Type B pancreatic cell (in vitro differentiated cells): Measurements from ENCODE around the gene ZNF800. TPM values are rescaled to one million over a fixed set of nuclear protein-coding genes. Genes with fewer than 3 reads are reported as not detected.

Experiments used
- DNase-seq: peaks from one replicate; pipeline ENCODE4 v3.0.0; 2021; ENCODE audit warnings: mixed read lengths; ENCODE audit not compliant: unreplicated experiment; ENCODE audit errors: extremely low spot score
- H3K27ac Mint-ChIP-seq: 2 replicates; pipeline ENCODE4 v1.8.0; 2021; ENCODE audit warnings: mild to moderate bottlenecking, mixed read lengths
- H3K27me3 Mint-ChIP-seq: 2 replicates; pipeline ENCODE4 v1.8.0; 2021; ENCODE audit warnings: mixed read lengths
- H3K36me3 Mint-ChIP-seq: 2 replicates; pipeline ENCODE4 v1.8.0; 2021; ENCODE audit warnings: mixed read lengths
- H3K4me1 Mint-ChIP-seq: one replicate; pipeline ENCODE4 v1.8.0; 2021; ENCODE audit warnings: mixed read lengths; ENCODE audit not compliant: unreplicated experiment
- H3K4me3 Mint-ChIP-seq: 2 replicates; pipeline ENCODE4 v1.8.0; 2021; ENCODE audit warnings: mild to moderate bottlenecking, mixed read lengths
- H3K9me3 Mint-ChIP-seq: 2 replicates; pipeline ENCODE4 v1.8.0; 2021; ENCODE audit warnings: mixed read lengths
- CTCF ChIP-seq: fragments of 200-600 bp; sonication (generic); conservative IDR thresholded peaks from 2 replicates; pipeline ENCODE4 v1.5.0; 2021; ENCODE audit warnings: antibody characterized with exemption, mild to moderate bottlenecking
- total RNA-seq: library from RNA; stranded (reverse); gene quantifications from 2 replicates; pipeline ENCODE4 v1.2.1, GENCODE V29; 2021; ENCODE audit warnings: low replicate concordance

Gene ZNF800
- total RNA-seq, 1 donor from 2014 or later = 26.2 TPM

DNA sequence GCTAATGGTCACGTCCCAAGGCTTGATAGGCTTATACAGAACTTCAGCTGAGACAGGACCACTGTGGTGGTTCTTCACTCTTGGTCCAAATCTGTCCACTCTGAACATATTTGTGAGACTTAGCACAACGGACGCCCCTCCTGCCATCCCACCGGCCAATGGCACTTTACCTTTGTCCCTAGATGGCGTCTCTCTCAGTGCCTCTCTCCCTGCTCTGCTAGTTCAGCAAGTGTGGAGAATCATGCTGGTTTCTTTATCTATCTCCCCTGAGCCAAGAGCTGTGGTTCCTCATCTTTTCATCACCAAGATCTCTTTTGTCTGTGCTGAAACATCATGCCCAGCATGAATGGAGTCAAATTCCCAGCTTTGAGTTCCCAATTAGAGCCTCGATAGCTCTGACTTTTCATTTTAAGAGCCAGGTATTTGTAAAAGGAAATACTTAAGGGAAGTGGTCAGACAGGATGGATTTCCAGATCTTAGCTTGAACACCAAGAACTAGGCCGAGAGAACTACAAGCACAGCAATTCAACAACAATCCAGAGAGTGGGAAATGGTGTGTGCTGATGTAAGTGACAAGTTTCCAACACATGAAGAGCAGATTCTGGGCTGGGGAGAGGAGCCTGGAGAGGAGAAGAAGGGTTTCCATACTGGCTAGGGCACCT, 69.5 kb downstream of the ZNF800 start:
- Mint-ChIP-seq H3K9me3 (no peaks in the 10 kb centered on the region), H3K36me3 (no peaks in the 10 kb centered on the region), H3K27me3 (peaks cover 31% of the 10 kb centered on the region), H3K4me3 (no peak overlapping the region), H3K4me1 (no peaks in the 10 kb centered on the region), H3K27ac (no peak overlapping the region)
- no peak for TF ChIP-seq CTCF
- no peak for DNase-seq

DNA sequence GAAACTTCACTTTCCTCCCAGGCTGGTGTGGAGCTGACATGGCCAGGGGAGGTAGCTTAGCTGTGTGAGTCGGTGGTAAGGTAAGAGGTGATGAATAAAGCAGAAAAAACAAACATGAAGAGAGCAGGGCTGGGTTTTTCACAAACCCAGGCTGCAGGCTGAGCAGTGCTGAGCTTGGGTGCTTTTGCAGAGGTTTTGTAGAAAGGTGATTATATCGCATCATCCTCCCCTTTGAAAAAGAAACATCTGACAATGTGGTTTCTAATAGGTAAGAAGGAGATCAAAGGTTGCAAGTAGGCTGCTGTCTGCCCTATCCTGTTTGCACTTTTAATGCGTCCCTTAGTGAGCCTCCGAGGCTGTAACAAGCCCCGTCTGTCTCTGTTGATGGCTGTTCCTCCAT, 70.2 kb downstream of the ZNF800 start:
- DNase-seq = no peak
- Mint-ChIP-seq H3K4me3 (no peak overlapping the region), H3K27ac (no peak overlapping the region), H3K9me3 (no peaks in the 10 kb centered on the region), H3K27me3 (peaks cover 31% of the 10 kb centered on the region), H3K4me1 (no peaks in the 10 kb centered on the region), H3K36me3 (no peaks in the 10 kb centered on the region)
- no peak for TF ChIP-seq CTCF

GRCh38 chr7:127320974-127321373, 71.5 kb downstream of the ZNF800 start:
- no peak for DNase-seq
- Mint-ChIP-seq H3K27ac (no peak overlapping the region), H3K4me1 (no peaks in the 10 kb centered on the region), H3K9me3 (no peaks in the 10 kb centered on the region), H3K4me3 (no peak overlapping the region), H3K36me3 (no peaks in the 10 kb centered on the region), H3K27me3 (peaks cover 27% of the 10 kb centered on the region)
- TF ChIP-seq CTCF = no peak

Other genes starting within 250 kb of the ZNF800 start
- gene GRM8, start 139.8 kb downstream of the ZNF800 start, total RNA-seq = 3.4 and 8.1 TPM in 2 replicates
- 15.6 and 21.4 TPM in 2 replicates for gene GCC1, start 192.9 kb upstream of the ZNF800 start, total RNA-seq
- gene ARF5, start 195.7 kb upstream of the ZNF800 start, total RNA-seq = 189 and 190 TPM in 2 replicates
- 1.4 and 1.6 TPM in 2 replicates for gene FSCN3, start 201.0 kb upstream of the ZNF800 start, total RNA-seq
- 3.4 and 14.9 TPM in 2 replicates for gene PAX4, start 225.4 kb upstream of the ZNF800 start, total RNA-seq